Body of pancreas (tissue), 4 donors: ENCODE measurements around the gene TSPAN18. TPM values are rescaled to one million over a fixed set of nuclear protein-coding genes. Genes with fewer than 3 reads are reported as not detected.
"Not testable (repeated sequence)": the region's sequence is repeated elsewhere in the genome, so short reads cannot be mapped to it uniquely, and the experiment has no call there.

Experiments used
- ATAC-seq: fragments of 150-250 bp; one replicate; pipeline ENCODE4 v1.9.1; 2016
- DNase-seq, 4 donors: peaks; one replicate each; pipeline ENCODE4 v3.0.0-alpha.2; 2019
- H3K27ac ChIP-seq, 4 donors: fragments of 200-600 bp; sonication (generic); 1 replicate in 3 of 4; 2 replicates in 1 of 4; pipeline versions ENCODE4 v1.5.1 to v1.6.1; 2016 to 2019; ENCODE audit warnings: mild to moderate bottlenecking in 1 of 4, mixed read lengths in 1 of 4, moderate library complexity in 1 of 4
- H3K27me3 ChIP-seq, 2 donors: fragments of 200-600 bp; sonication (generic); one replicate each; pipeline ENCODE4 v1.6.0; 2016; ENCODE audit warnings: mild to moderate bottlenecking in 1 of 2
- H3K36me3 ChIP-seq, 2 donors: fragments of 200-600 bp; sonication (generic); replicated peaks in 1 of 2; 2 replicates each; pipeline ENCODE4 v1.5.1; 2016; ENCODE audit warnings: low read depth in 2 of 2; ENCODE audit not compliant: insufficient read depth in 1 of 2
- H3K4me1 ChIP-seq: fragments of 200-600 bp; sonication (generic); one replicate; pipeline ENCODE4 v1.6.0; 2016
- H3K4me3 ChIP-seq, 2 donors: fragments of 200-600 bp; sonication (generic); 1 replicate in 1 of 2; 2 replicates in 1 of 2; pipeline ENCODE4 v1.5.1; 2016 to 2019
- H3K9me3 ChIP-seq, 3 donors: fragments of 200-600 bp; sonication (generic); 1 replicate in 2 of 3; 2 replicates in 1 of 3; pipeline ENCODE4 v1.5.1; 2016
- CTCF ChIP-seq, 7 experiments: fragments of 450-650 bp in 4 of 7; fragments of 200-600 bp in 3 of 7; sonication (generic) in 3 of 7; IDR thresholded peaks; one replicate each; pipeline ENCODE4 v1.5.1; 2016 to 2019; ENCODE audit warnings: antibody characterized with exemption in 7 of 7
- POLR2A ChIP-seq, 3 donors: fragments of 450-650 bp; IDR thresholded peaks; one replicate each; pipeline ENCODE4 v1.6.1; 2016; ENCODE audit warnings: antibody characterized with exemption in 3 of 3, mild to moderate bottlenecking in 2 of 3
- WGBS, 2 donors: methylation state at CpG; one replicate each; pipeline ENCODE4 v1.1.5; 2017; 5-methylcytosine and 5-hydroxymethylcytosine counted together
- intact Hi-C: fragments of 100-400 bp; cut with DNase I; formaldehyde crosslinking; loops from one replicate; pipeline ENCODE4 v1.15.1; 2023
- total RNA-seq, 2 donors: library from RNA; depleted of rRNA; stranded (reverse); fragments of >200 nt; gene quantifications; one replicate each; pipeline ENCODE4 v1.1.0, GENCODE V29; 2016

The TSPAN18 gene
- total RNA-seq, 2 donors from 2014 or later = 2.1 to 3.0 TPM

- intact Hi-C loops = no loop called here
- TF ChIP-seq POLR2A (IDR thresholded peaks at IDR 0.05) (no peak), CTCF (IDR thresholded peaks at IDR 0.05) (no peak)
- no peaks in the 10 kb centered on the region for H3K9me3 ChIP-seq
- H3K27ac ChIP-seq = no peak overlapping the region
- H3K27me3 ChIP-seq = no peaks in the 10 kb centered on the region
- 78 to 82% methylated on average over 2 of the region's 2 CpGs for WGBS, 2 donors
- peaks cover 7% of the 10 kb centered on the region for H3K4me1 ChIP-seq
- H3K4me3 ChIP-seq = no peak overlapping the region
- no peaks in the 10 kb centered on the region for H3K36me3 ChIP-seq
- DNase-seq = no peak
- ATAC-seq = no peak
Observed at GRCh38 chr11:44870615-44871176, 143.9 kb downstream of the TSPAN18 start.

- ATAC-seq, H3K27ac ChIP-seq, DNase-seq, H3K27me3 ChIP-seq, H3K9me3 ChIP-seq, intact Hi-C loops, H3K36me3 ChIP-seq, H3K4me1 ChIP-seq, H3K4me3 ChIP-seq: not testable (repeated sequence)
- WGBS, 2 donors = 69 to 77% methylated on average over 3 of the region's 3 CpGs
Observed at GRCh38 chr11:44871682-44872081, 144.9 kb downstream of the TSPAN18 start.

- intact Hi-C loops = no loop called here
Observed at GRCh38 chr11:44872556-44872955, 145.8 kb downstream of the TSPAN18 start.

GRCh38 chr11:44873537-44873936 lies 146.8 kb downstream of the TSPAN18 start:
- no peaks in the 10 kb centered on the region for H3K4me1 ChIP-seq
- WGBS, 2 donors = 10% methylated on average over 1 of the region's 1 CpG; no CpG with 5 or more reads in 1 of the 2 donors
- ATAC-seq (no peak), DNase-seq (no peak)
- no peaks in the 10 kb centered on the region for H3K9me3 ChIP-seq
- TF ChIP-seq CTCF (IDR thresholded peaks at IDR 0.05) (no peak), POLR2A (IDR thresholded peaks at IDR 0.05) (no peak)
- H3K4me3 ChIP-seq = no peak overlapping the region
- H3K27ac ChIP-seq = no peak overlapping the region
- intact Hi-C loops = no loop called here
- H3K36me3 ChIP-seq = no peaks in the 10 kb centered on the region
- H3K27me3 ChIP-seq = no peaks in the 10 kb centered on the region

More at GRCh38 chr11:44872556-44872955, 145.8 kb downstream of the TSPAN18 start:
- no peaks in the 10 kb centered on the region for H3K9me3 ChIP-seq
- no peak for ATAC-seq
- 79 to 89% methylated on average over 1 of the region's 1 CpG for WGBS, 2 donors
- H3K27ac ChIP-seq = no peak overlapping the region
- H3K36me3 ChIP-seq = no peaks in the 10 kb centered on the region
- no peak for TF ChIP-seq CTCF (IDR thresholded peaks at IDR 0.05)
- TF ChIP-seq POLR2A (IDR thresholded peaks at IDR 0.05) = no peak
- no peak for DNase-seq
- H3K4me3 ChIP-seq = no peak overlapping the region
- no peaks in the 10 kb centered on the region for H3K27me3 ChIP-seq
- no peaks in the 10 kb centered on the region for H3K4me1 ChIP-seq

GRCh38 chr11:44874284-44874683 lies 147.5 kb downstream of the TSPAN18 start:
- TF ChIP-seq CTCF (IDR thresholded peaks at IDR 0.05) (no peak), POLR2A (IDR thresholded peaks at IDR 0.05) (no peak)
- H3K4me1 ChIP-seq = no peaks in the 10 kb centered on the region
- no peak for DNase-seq
- no peaks in the 10 kb centered on the region for H3K9me3 ChIP-seq
- intact Hi-C loops = no loop called here
- ATAC-seq = no peak
- no peaks in the 10 kb centered on the region for H3K36me3 ChIP-seq
- 72 to 83% methylated on average over 3 of the region's 3 CpGs for WGBS, 2 donors
- H3K27me3 ChIP-seq = no peaks in the 10 kb centered on the region
- H3K4me3 ChIP-seq = no peak overlapping the region
- H3K27ac ChIP-seq = no peak overlapping the region
